Stimulated activated CD4-positive, alpha-beta T cell treated with anti-CD3 and anti-CD28 coated beads, Interleukin-2, amount 100 ng/mL, for 24 hours (primary cell): ENCODE measurements around the gene XPOT.

Experiments used
- DNase-seq, 2 donors: peaks; one replicate each; pipeline ENCODE4 v3.0.0-alpha.2; 2020

Gene XPOT

DNA sequence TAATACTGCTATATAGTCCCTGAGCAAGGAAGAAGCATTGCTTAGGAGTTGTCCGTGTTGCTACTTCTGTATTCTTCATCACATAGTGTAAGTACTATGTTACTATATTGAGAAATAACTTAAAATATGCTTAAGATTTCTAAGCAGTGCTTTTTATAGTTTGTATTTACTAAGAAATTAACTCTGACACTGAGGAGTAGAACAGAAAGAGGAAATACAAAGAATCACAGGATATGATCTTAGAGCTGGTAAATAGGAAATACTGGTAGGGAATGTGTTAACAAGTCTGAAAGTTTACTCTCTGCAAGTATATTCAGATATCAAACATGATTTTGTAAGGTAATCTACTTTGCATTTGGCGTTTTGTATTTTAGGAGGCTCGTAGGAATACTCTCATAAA, 15.5 kb downstream of the XPOT start:
- DNase-seq = no peak

DNA sequence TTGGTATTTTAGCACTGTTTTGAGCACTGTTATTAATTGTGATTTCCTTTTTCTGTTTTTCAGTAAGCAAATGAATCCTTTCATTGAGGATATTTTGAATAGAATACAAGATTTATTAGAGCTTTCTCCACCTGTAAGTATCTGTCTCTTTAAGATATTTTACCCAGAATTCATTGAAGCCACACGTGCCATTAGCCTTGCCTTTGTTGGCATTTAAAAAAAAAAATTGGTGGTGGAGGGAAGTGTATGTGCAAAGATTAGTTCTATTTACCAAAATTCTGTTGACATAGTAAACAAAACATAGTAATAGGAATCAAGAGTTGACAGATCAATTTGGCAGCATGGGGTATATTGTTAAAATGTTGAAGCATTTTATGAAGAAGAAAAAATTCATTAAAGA, 23.8 kb downstream of the XPOT start:
- DNase-seq = no peak

DNA sequence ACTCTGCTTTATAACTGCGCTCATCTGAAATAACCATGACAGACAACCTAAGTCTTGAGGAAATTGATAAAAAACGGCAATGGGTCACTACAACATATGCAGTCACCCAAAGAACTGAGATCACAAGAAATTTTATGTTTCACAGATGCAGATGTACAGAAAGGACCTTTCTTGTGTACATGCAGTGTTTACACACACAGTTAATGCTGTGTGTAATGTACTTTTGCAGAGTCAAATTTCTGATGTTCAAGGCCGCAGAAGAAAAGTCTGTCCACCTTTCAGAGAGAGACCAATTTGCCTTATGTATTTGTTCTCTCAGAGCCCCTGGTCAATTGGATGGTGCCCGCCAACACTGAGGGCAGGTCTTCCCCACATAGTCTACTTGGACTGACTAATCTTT, 24.8 kb downstream of the XPOT start:
- DNase-seq = no peak

DNA sequence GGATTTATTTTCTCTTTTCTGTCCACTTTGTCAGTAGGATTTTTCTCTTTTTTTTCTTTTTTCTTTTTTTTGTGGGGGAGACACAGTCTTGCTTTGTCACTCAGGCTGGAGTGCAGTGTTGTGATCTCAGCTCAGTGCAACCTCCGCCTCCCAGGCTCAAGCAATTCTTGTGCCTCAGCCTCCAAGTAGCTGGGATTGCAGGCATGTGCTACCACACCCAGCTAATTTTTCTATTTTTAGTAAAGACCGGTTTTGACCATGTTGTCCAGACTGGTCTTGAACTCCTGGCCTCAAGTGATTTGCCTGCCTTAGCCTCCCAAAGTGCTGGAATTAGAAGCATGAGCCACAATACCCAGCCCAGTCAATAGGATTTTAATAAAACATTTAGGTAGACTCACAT, 26.7 kb downstream of the XPOT start:
- DNase-seq = no peak

DNA sequence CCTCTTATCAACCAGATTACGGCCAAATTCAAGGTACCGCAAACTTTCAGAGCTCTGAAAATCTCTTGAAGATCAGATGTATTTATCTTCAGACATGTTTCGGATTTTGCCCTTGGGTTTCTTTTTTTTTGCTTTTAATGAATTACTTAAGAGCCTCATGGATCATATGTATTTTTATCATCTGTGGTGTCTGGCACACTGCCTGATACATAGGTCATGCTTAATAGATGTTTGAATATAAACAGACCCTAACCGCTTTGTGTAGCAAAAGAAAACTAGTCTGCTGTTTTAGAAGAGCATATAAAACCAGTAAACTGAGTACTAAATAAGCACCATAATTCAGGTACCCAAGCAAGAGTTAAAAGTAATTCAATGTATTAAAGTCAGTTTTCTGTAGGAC, 27.6 kb downstream of the XPOT start:
- no peak for DNase-seq

DNA sequence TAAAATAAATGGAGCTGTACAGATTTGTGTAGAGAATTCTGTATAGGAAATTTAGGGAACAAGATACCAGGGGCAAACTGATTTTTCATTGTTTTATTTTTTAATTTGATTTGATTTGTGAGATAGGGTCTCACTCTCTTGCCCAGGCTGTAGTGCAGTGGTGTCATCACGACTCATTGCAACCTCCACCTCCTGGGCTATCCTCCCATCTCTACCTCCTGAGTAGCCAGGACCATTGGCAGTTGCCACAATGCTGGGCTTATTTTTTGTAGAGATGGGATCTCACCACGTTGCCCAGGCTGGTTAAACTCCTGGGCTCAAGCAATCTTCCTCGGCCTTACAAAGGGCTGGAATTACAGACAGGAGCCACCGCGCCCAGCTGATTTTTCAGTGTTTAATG, 29.7 kb downstream of the XPOT start:
- DNase-seq = no peak

DNA sequence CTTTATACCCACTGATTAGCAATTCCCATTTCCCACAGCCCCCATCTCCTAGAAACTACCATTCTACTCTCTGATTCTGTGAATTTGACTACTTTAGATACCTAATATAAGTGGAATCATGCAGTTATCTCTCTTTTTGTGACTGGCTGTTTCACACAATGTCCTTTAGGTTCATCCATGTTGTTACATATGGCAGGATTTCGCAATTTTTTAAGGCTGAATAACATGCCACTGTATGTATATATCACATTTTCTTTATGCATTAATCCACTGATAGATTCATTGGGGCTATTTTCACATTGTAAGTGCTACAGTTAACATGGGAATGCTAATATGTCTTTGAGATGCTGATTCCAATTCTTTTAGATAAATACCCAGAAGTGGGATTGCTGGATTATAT, 35.9 kb downstream of the XPOT start:
- no peak for DNase-seq

DNA sequence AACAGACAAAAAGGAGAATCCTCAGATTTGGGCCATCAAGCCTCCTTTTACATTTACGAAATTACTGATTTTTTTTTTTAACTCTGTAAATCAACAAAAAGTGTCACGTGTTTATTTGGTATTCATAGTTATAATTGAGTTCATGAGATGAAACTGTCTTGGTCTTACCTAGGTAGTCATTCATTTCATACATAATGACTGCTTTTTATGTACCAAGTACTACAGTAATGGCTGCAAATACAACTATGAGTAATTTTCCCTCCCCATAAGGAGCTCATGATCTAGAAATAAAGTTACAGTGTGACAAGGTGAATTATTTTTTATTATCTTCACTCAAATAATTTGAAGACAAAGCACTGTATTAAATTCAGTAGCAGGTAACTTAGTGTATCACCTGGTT, 41.3 kb downstream of the XPOT start:
- no peak for DNase-seq

DNA sequence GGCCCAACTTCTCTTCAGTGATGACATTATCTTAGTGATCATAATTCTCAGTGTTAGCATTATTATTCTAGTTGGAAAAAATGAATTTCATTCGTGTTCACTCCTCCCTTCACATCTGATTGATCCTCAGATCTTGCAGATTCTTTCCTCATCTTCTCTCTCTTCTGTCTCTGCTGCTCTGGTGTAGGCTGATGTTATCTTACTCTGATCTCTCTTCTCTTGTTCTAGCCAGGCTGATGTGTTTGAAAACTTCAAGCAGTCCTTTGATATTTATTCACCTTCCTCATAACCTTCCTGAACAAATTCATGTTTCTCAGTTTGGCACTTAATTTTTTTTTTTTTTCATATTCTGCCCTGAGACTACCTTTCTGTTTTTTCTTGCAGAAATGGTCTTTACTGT, 42.1 kb downstream of the XPOT start:
- no peak for DNase-seq

DNA sequence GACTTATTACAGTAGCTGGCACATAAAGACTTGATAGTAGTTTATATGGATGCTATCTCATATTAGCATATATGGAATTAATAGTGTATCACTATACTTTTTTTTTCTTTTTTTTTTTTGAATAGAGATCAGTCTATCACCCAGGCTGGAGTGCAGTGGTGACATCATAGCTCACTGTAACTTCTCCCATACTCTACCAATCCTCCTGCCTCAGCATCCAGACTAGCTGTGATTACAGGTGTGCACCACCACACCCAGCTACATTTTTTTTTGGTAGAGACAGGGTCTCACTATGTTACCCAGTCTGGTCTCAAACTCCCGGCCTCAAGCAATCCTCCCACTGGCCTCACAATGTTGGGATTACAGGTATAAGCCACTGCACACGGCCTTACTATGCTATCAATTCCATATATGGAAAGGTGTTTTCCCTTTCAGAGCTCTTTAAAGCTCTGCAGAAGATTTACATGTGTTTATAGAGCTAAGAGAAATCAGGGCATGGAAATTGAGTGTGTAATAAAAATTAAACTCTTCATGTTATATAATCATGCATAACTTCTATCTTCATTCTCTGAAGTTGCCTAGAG, 46.0 kb downstream of the XPOT start:
- no peak for DNase-seq

DNA sequence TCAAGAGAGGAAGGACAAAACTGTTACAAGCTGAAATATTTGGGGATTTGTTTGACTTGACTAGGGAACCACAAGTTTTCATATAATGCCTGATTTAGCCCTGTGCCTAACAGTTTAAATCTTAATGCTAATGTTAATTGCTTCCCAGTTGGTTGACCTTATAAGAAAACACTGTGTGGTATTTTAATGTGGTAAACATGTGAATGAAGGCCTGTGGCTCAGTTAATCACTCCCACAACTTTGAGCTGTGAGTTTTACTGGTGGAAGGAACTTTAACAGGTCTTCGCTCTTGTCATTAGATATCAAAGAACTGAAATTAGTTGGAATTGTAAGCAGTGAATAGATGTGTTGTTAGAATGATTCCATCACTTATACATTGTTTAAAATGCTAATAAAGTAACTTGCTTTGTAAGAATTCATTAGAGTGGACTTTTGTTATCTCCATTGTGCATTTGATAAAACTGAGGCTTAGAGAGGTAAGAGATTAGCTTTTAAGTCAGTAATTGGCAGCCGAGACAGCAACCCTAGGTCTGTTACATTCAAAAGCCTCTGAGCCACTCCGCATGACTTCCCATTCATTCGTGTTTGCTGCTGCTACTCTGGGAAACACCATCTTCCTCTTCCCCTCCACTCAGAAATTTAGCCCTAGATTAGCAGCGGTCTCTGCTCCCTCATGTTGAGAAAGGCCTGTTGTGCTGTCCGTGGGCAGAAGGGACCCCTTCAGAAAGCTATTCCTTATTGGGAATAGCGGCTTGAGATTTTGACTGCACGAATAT, 46.7 kb downstream of the XPOT start:
- DNase-seq = no peak

DNA sequence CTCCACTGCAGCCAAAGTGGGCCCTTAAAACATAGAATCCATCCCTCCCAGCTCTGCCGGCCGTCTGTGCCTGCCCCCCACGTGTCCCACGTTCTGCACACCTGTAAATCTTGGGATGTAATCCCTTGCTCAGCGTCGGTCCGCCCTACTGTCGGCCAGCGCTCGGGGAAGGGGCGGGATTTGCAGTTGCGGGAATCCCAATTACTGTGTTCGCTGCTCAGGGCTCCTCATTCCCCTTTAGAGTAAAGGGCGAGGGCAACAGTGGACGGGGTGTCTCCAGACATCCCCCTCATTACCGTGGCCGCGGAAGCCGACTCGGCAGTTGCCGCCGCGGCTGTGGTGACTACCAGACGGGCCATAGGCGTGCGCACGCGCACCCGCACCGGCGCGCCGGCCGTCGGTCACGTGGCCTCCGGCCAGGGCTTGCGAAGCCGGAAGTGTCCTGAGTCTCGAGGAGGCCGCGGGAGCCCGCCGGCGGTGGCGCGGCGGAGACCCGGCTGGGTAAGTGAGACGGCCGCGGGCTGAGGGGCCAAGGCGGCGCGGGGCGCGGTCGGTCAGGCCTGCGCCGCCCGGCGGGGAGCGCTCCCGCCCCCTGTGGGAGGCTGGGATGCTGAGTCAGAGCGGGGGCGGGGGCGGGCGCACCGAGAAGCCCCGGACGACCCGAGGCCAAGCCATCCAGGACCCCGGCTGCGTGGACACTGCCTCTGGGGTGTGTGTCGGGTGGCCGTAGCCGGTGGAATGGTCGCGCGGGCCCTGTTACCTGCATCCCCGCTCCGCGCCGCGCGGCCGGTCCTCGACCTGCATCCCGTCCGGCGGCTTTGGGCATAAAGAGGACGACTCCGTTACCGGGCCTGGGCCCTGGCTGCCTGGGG, 47.7 kb downstream of the XPOT start, which contains the start of gene TBK1:
TBK1 (plus strand) TSS at position 434 of the 872 bp plus-strand sequence. CDS start 3,751 bp downstream, outside the sequence.
- DNase-seq = peak; percentile 67 to 76

DNA sequence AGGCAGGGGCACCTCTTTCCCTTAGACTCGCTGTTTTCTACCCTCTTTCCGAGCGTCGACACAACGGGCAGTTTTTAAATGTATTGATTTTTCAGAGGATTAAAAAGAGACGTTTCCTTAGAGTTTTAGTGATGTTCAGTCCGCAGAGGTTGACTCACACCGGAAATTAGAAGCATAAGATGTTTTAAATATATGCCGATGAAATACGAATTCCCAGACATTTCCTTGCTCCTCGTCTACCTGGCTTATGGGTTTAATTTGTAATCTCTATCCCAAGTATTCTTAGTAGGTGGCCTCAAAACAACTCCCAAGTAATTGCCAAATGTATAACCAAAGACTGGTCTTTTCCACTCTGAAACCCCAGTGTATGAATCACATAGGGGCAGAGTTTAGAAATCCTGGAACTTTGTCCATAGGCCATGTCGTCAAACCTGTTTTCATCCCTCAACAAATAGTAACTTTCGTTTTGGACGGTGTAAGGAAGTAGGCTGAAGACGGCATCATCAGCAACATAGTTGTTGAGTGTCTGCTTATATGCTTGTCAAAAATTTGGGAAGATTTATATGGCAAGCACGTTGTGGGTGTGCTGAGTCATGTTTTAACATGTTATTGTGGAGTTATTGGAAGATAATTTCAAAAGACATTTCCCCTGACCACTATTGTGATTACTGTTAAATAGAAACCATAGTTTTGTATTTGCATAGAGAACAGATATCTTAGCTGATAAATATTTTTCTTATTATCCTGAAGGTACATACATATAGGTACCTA, 48.6 kb downstream of the XPOT start:
- no peak for DNase-seq

DNA sequence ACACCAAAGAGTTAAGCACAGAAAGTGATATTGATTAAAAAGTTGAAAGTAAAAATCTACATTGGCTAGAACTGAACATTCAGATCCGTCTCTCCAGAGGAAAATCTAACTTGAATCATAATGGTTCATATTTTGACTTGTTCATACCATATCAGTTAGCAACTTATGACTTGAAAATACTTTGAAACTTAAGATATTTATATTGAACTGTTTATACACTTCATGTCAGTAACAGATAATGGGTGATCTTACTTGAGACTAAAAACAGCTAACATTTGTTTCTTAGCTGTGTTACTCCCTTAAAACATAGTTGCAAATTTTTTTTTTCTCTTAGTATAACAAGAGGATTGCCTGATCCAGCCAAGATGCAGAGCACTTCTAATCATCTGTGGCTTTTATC, 51.3 kb downstream of the XPOT start:
- no peak for DNase-seq

DNA sequence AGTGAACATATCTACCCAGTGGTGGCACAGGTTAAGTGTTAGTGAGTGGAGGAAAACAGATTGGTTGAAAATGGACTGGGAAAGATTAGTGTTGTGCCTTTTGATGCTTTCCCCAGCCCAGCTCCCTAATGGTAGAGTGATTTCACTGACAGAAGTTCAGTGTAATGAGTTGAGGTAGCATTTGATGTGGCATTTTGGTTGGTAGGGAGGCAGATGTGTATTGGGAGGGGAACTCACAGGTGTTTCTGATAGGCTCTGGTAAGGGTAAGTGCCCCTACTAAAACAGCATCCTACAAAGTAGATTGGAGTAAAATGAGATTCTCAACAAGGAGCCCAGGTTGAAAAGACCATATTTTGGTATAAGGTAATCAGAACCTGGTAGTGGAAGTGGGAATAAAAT, 51.9 kb downstream of the XPOT start:
- no peak for DNase-seq

DNA sequence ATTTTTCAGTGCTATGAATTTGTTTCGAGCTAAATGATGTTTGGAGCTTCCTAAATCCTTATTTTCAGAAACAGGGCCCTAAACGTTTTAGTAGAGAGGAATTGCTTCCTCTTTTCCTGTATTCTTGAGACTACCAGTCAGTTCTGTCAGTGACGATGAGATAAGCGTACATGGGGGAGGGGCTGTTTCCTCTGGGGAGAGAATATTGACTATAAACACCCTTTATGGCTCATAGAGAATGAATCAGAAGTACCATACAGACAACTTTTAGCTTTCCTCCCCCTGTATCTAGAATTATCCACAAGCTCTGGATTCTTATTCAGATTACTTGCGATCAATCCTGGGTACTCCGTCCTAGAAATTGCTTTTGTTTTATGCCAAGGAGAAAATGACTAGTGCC, 52.8 kb downstream of the XPOT start:
- DNase-seq = peak; percentile 17 to 44

DNA sequence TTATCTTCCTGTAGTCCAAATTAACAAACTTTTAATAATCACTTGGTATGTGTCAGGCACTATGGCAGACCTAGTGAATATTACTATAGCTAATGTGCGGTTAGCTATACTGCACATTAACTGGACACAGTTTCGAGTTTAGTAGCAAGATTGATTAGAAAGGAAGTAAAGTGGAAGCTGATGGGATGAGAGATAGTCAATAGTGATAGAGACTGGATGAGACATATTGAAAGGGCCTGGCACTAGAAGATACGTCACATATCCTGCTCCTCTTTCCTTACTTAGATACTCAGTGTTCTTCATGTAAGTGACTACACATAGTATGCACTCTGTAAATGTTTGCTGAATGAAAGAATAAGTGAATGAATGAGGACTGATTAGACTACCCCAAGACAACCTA, 53.3 kb downstream of the XPOT start:
- DNase-seq = no peak

DNA sequence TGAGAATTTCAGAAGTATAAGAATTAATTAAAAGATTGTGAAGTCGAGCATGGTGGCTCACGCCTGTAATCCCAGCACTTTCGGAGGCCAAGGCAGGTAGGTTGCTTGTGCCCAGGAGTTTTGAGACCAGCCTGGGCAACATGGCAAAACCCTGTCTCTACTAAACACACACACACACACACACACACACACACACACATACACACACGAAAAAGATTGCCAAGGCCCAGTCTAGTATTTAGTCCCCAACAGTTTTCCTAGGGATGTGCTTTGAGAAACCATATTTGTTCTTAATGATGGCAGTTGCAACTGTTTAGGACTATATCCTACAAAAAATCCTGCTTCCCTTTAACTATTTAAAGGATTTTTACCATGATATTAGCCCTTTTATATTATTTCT, 53.7 kb downstream of the XPOT start:
- no peak for DNase-seq

DNA sequence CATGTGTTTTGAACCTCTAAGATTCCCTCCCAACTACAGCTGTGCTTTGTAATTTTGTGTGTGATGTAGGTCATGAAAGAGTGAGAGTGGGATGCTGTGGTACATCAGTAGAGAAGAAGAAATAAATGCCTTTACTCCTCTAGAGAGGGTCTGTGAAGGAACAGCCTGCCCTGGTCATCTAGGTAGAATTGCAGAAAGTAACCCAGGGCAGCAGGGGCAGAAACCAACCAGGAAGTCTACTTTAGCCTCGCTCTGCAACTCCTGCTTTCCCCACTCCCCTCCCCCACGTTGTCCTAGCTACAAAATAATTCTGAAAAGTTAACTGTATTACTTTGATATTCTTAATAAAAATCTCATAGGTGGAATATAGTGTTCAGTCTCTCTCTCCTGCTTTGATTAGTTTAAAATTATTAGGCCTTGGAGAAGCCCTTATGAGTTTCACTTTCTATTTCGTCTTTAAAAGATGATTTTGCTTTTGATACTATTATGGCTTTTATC, 55.3 kb downstream of the XPOT start:
- no peak for DNase-seq

DNA sequence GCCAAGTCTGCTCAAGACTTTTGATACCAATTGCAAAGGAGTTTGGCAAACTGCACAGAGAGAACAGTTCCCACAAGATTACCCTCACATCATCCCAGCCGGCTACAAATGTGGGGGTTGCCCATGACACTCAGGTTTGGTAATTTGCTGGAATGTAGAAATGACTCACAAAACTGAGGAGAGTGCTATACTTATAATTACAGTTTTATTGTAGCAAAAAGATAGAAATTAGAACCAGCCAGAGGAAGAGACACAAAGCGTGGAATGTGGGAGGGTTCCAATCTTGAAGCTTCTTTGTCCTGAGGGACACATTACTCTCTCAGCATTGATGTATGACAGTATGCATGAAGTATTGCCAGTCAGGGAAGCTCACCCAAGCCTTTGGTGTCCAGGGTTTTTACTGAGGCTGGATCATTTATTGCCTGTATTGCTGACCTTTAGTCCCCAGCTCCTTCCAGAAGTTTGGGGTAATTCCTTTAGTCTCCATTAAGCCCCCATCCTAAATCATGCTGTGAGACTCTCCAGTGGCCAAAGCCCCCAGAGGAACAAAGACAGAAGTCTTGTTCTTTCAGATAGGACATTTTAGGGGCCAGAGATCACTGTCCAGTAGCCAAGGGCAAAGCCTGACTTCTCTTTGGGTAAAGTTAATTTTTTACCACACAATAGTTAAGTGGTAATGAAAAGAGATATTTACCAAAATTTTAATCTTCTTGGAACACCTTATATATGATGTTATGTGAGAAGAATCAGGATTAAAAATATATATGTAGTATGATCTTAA, 57.6 kb downstream of the XPOT start:
- DNase-seq = no peak

DNA sequence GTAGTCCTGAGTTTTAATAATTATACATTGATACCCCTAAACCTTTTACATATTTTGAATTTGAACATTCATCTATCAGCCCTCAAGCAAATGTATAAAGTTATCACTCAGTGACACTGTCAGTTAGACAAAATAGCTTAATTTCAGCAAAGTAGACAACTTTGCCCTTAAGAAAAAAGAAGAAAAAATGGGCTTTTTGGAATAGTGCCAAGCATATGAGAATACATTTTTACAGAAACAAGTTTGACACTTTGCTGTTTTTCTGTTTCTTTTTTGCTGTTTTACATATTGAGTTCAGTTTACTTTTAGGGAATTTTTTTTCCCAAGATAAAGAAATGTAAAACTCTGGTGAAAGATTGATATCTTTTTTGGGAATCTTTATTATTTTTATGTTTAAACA, 62.0 kb downstream of the XPOT start:
- no peak for DNase-seq

DNA sequence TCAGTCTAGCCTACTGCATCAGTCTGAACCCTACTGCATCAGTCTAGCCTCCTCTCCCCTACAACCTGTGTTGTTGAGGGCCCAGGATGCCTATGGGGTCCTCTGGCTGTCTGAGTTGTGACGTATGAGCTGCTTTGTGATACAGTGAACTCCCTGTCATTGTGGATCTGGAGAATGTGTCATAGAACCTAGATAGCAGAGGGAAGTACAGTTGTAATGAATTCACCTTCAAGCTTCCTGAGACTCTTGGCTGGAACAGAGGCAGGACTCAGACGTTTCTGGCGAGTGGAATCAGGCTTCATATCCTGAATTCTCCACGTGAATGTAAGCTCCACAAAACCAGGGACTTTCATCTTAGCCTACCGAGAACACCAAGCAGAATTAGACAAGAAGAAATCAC, 64.8 kb downstream of the XPOT start:
- no peak for DNase-seq
